HL-60/S4 treated with phorbol 12-myristate 13-acetate at 8.2 ng/mL for 4 days and 3 days (cell line): Measurements from ENCODE around the gene SERPIND1.
"Not testable (repeated sequence)": the region's sequence is repeated elsewhere in the genome, so short reads cannot be mapped to it uniquely, and the experiment has no call there.

Source experiments
- in situ Hi-C: fragments of 300-500 bp; cut with MboI; formaldehyde crosslinking; loops from 2 replicates; pipeline ENCODE4 v1.15.0; 2022; ENCODE audit warnings: low sequenced_read_pairs

Gene SERPIND1

DNA sequence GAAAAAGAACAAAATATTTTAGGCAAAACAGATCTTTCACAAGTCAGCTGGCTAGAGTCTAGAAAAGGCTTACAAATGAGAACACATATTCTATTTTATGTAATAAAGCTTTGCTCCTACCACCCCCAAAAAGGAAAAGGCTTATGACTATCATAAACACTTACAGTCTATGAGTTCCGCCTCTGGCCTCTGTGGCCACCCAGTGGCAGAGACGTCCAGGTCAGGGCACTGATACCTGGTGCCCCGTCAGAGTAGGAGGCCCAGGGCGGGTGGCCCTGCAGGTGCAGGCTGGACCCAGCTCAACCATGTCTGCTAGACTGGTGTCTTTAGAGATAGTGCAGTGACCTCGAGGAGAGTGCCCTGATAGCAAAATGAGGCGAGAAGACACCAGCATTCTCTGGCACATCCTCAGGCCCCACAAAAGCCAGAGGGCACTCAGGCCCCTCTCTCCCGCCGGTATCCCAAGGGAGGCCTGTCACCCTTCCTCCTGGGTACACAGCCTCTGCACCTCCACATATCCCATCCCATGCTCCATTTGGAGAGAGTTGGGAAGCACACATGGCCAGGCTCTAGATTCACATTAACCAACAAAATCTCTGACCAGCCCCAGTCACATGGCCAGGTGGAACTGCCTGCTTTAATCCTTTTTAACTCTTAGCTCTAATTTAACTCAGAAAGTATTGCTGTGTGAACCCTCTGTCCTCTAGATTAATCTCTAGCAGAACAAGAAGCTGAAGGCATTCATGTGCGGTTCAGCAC is 27.3 kb upstream of the SERPIND1 start:
- in situ Hi-C loops, result no loop called here

DNA sequence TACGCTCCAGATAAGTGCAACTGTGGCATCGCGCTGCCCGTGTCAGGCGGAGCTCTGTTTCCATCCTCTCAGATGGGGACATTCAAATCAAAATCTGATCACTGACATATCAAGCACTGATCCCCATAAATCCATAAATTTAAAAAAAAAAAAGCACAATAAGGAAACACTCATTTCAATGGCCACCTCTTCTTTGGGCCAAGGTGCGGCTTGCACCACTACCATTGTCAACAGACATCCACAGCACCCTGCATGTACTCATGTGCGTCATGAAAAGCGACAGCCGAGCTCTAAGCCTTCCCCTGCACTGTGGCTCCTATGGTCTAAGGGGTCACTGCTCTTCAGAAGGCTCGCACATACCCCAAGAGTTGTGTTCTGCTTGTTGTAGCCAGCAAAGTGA is 26.7 kb upstream of the SERPIND1 start:
- in situ Hi-C loops, result no loop called here

DNA sequence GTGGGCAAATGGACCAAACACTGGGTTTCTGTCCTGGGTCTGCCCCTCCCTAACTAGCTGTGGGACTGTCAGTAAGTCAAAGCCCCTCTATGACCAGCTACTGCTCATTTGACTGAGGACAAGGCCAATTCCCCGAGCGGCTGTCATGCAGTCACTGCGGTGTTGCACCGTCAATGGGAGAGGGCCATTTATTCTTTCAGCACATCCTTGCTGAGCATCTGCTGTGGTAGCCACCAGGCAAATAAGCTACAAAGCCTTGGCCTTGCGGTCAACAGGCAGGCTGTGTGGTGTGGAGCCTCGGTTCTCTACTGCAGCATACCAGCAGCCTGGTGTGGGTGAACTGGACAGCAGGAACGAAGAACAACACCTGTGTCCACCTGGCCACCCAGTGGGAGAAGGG is 25.8 kb upstream of the SERPIND1 start:
- in situ Hi-C loops, result no loop called here

DNA sequence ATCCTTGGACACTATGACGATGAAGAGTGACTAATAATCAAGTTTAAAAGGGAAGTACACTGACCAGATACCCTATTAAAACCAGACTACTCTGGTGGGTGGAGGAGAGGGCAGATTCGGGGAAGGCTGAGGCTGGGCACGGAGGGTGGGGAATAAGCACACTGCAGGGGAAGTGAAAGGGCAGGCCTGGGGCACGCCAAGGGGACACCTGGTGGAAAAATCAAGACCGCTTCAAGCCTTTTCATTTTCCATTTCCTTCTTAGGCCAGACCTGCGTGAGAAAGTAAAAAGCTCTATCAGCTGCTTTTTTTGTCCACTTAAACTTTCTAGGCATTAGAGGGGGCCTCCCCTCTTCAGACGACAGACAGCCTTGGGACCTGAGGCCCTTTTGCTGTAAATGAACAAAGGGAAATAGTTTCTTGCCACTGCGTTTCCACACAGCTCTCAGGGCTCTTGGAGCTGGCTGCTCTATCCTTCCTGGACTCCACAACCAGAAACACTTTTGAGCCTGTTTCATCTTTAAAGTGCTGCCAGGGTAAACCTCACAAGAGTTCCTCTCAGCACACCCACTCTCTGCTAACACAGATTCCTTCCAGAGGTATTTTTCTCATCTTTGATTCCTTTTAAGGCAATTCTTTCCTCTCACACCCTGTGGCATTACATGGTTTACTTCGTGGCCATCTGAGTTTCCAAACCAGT is 25.0 kb upstream of the SERPIND1 start:
- in situ Hi-C loops, result no loop called here

DNA sequence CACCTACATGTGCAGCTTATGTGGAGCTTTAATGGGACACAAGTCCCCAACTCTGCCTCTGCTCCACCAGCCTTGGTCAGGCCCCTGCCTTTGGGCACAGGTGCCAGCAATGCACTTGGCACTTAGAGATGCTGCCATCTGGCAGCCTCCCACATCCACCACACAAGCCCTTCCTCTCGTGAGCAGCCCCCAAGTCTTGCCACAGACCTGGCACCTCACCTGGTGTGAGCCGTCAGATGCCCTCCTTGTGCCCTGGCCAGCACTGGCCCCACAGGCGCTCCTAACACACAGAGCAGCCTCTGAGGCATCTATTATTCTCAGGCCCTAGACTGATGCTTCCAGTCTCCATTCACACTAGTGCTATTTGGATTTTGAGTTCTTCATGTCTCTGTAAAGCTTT is 24.5 kb upstream of the SERPIND1 start:
- in situ Hi-C loops, result no loop called here

DNA sequence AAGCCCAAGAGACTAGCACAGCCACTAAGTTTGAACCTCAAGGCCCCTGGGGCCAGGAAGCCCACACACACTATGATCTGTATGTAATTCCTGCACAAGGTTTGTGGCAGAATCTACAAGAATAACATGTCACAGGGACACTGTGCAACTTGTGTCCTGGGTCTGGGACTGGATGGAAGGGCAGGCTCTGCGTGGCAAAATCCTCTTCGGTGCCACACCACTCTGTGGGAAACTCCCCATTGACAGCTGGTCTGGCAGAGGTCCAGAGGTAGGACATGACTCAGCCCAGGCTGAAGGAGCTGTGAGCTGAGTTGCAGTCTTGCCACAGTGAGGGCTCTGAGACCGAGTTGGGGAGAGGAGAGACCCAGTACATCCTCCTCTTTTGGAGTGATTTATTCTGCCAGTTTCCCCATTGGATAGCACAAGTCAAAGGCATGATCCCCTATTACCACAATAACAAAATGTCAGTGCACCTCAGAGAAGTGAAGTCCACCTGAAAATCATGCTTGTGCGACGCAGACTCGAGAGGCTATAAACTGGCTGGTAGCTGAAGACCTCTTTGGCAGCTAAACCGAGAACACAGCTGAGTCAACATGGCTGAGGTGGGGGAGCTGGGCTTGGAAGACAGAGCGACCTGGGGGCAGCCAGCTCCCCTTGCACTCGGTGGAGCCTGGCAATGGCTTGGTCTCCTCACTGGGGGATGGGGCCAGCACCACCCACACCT is 23.3 kb upstream of the SERPIND1 start:
- in situ Hi-C loops, result no loop called here

DNA sequence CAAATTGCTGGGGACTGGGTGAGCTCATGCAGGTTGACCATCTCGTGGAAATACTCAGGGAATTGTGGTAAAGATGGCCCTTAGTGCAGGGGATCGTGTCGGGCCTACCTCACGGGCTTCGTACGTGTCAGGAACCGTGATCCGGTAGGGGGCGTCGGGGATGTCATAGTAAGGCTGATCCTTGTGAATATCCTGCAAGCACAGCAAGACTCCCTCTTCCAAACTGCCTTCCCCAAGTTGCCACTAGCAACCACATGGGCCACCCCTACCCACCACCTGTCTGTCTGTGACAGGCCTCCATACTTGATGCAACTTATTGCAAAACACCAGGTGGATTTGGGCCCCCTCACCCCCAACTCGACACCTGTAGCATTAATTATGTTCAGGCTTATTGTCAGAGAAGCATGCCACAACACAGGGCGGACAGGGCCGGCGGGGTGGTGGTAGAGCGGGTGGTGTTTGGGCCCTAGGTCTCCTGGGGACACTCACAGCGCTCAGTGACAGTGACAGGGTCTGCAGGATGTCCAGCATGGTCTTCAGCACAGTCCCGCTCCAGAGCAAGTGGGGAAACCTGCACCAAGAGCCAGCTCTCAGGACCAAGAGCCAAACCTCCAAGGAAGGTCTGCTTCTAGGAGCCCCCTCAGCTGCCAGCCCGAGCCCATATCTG is 22.6 kb upstream of the SERPIND1 start:
- in situ Hi-C loops, result no loop called here

DNA sequence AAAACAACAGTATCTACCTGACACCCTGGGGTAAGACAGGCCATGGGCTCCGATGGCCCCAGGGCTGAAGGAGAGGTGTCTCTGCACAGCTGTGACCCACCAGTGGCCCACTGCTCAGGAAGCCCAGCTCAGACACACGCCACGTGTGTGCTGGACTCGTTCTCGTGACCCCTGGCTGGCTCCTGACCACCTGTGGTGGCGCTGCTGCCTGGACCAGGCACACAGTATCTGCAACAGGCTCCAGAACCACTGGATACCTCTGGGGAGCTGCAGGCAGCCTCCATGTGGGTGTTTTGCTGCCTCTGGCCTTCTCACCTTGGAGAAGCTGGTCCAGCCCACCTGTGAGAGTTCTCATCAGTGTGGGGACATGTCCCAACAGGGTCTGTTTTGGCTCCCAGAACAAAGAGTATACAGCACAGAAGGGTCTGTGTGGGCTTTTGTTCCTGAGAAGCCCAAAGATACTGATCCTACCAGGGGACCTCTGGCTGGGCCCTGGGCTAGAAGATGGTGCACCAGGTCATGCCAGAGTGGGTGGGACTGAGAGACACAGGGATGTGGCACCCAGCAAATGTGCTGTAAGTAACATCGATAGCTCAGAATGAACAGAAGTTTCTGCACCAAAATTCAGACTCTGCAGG is 21.7 kb upstream of the SERPIND1 start:
- in situ Hi-C loops, result no loop called here

DNA sequence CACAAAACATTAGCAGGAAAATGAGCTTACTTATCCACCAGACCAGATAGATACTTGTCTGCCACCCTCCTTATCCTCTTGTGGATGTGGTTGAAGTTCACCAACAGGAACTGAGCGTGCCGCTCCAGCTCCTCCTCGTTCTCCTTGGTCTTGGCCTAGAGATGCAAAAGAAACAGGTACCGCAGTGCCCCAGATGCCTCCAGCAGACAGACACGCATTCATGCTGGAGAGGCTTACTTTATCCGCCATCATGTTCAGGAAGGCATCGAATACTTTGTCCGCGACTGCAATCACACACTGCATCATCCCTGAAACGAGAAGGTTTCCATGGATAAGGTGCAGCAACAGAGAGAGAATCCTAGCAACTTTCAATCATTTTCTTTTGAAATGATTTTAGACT is 21.0 kb upstream of the SERPIND1 start:
- in situ Hi-C loops, result no loop called here

DNA sequence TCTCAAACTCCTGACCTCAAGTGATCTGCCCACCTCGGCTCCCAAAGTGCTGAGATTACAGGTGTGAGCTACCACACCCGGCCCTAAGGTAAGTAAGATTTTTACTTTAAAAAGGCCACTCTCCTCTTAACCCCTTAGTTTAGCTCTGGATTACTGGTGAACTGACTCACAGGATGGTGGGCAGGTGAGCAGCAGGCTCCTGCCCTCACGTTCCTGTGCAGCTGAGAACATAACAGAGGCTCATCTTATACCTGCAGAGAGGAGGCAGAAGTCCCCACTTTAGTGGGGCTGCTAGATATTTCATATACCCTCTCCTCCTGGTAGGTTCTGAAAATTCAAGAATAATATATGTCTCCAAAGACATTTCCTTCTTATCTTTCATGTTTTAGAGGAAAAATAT is 17.1 kb upstream of the SERPIND1 start:
- in situ Hi-C loops, result no loop called here

DNA sequence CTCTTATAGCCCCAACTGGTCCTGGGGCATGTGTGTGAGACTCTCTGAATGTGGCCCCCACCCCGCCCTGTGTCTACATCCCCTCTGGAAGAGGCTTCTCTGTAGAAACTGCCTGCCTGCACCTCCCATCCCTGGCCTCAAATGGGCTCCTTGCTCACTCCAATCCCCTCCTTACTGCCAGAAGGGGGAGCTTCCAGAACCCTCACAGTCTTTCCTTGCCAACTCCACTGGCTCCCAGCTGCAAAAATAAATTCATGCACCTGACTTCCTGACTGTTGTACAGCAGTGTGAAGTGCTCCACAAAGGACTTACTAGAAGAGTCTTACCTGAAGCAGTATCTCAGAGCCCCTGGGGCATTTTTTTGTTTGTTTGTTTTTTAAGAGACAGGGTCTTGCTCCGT is 15.2 kb upstream of the SERPIND1 start:
- in situ Hi-C loops, result no loop called here

DNA sequence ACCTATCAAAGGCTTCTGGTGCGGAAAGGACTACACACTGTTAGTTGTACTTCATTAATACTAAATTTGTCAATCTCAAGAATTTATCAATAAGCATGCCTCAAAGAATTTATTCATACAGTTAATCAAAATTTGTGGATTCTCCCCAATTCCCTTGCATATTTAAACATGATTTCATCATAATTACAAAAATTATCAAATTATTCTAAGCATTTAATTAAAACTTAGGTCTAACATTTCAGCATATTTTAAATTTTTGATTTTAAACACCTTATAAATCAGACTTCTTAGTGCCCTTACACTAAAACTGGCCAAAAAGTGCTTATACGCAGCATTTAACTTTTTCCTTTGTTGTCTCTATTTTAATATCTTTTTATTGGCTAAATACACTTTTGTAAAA is 13.8 kb upstream of the SERPIND1 start:
- in situ Hi-C loops, result no loop called here

DNA sequence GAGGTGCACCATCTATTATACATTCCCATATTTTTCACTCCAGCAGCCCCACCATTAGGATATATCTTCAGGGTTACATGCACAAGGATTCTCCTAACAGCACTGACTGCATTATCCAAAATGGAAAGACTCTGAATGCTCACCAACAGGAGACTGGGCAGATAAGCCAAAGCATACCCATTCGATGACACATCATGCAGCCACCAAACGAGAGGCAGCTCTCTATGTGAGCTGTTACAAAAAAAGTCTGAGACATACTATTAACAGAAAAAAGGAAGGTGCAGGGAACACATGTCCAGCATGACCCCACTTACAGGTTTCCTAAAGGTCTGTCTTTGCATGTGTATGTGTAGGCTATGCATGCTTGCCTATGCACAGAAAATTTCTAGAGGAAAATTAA is 12.4 kb upstream of the SERPIND1 start:
- in situ Hi-C loops, result no loop called here

DNA sequence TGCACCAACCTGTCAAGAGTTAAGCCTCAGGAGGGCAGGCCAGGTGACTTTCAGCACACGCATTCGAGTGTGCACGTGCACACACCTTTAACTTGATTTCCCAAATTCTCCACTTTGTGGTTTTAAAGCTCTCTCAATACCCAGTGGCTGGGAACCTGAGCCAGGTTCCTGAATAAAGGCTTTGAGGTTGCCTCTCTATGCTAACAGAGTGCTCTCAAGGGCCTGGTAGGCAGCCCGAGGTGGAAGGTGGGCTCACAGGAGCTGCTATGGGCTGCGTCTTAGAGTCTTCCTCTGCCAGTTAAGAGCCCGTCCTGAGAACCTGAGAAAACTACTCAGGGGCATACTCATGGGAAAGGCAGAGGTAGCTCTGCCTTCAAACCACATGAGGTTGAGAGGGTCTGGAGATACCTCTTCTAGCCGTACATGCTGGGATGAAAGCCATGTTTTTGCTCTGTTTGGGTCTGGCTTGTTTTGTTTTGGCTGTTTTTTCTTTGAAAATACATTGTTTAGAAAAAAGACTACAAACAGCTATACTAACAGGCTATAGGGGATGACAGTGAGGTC is 11.6 kb upstream of the SERPIND1 start:
- in situ Hi-C loops, result no loop called here

DNA sequence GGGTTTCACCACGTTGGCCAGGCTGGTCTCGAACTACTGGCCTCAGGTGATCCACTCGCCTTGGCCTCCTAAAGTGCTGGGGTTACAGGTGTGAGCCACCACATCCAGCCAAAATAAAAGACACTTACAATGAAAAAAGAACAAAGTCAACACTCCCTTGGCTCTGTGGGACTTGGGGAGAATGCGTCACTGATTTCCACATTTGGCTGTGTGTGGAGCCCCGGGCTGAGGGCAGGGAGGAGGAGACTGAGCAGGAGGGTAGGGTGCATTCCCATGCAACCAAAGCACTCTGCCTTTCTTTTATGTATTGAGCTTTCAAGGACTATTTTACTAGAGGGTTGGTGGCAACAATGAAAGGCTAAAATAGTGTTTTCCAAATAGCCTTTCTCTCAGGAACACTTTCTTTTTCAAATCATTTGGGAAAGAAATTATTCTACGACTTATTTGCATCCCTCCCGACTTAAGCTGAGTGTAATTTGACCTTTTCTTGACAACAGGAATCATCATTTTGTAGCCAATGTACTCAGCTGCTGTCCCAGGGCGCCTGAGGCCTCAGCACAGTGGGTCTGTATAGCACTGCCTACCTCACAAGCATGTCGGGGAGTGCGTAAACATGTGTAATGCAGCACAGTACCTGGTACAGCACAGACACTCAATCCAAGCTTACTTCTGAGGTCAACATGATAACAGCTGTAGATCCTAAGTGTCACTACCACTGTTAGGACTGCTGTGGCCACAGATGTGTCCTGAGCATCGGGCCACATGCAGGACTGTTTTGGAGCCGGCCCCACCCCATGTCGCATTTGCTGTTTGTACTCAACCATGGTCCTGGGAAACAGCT is 10.1 kb upstream of the SERPIND1 start:
- in situ Hi-C loops, result no loop called here

DNA sequence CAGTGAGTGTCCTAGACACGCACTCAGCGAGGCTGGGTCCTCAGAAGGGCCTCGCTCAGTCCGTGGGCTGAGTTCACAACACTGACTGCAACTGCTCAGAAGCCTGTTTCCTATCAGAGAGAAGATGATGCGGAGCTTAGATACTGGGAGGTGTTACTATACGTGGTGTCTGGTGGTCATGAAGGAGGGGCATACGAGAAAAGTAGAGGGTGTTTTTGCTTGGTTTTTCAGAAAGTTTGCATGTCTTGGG is 9.5 kb upstream of the SERPIND1 start:
- in situ Hi-C loops, result no loop called here

DNA sequence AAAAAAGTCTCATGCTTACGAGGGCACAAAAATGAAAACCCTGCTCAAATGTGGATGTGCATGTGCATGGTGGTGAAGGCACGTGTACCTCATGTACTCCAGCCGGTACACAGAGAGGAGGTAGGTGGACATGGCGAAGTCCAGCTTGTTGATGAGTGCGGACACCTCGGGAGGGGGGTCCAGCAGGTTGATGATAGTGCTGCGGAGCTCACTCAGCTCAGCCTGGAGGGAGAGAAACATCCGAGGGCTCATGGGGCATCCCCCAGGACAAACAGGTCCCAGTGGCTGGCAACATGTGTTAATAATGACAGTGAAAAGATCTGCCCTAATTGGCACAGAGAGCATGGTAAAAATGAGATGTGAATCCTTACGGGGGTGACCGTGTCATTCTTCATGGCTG is 9.2 kb upstream of the SERPIND1 start:
- in situ Hi-C loops, result no loop called here

DNA sequence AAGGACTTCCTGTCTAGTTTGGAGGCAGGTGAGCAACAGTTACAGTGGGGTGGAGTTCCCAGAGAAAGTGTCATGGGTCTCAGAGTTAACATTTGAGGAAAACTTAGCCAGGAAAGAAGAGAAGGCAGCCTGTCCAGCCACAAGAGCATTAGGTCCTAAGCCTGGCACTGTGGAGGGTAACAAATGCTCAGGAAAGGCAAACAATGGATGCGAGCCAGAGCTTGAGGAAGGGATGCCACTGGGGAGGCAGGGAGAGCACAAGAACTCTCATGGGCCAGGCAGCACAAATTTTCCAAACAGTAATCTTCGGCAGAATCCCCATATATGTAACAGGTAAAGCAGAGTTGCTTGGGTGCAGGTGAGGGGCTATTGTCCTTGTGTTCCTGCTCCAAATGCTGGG is 8.0 kb upstream of the SERPIND1 start:
- in situ Hi-C loops, result no loop called here

DNA sequence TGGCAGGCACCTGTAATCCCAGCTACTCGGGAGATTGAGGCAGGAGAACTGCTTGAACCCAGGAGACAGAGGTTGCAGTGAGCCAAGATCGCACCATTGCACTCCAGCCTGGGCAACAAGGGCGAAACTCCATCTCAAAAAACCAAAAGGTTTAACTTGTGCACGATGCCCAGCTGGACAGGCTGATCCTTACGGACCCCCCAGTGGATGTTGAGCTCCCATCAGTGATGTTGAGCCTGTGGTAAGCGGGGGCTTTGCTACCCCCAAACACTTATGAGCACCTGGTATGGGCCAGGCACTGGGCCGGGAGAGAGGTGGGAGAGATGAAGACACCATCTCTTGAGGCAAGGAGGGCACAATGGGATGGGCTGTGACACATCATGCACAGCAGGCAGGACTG is 7.4 kb upstream of the SERPIND1 start:
- in situ Hi-C loops, result no loop called here

DNA sequence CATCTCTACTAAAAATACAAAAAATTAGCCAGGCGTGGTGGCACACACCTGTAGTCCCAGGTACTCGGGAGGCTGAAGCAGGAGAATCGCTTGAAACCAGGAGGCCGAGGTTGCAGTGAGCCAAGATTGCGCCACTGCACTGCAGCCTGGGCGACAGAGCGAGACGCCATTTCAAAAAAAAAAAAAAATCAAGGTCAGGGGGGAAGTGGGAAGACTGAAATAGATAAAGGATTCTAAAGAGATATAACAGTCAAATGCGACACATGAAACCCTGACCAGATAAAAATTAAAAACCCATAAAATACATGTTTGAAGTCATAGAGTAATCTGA is 4.5 kb upstream of the SERPIND1 start:
- in situ Hi-C loops, result not testable (repeated sequence)
